ENCODE measurements around the gene AQP12B.
"Not testable (repeated sequence)": the region's sequence is repeated elsewhere in the genome, so short reads cannot be mapped to it uniquely, and the experiment has no call there.

AQP12B gene

GRCh38 chr2:240701736-240702639 lies 19.3 kb upstream of the AQP12B start:
- H3K27ac ChIP-seq: no peak overlapping the region
- no peak overlapping the region for H3K4me2 ChIP-seq
- no peaks in the 10 kb centered on the region for H4K20me1 ChIP-seq (ENCODE audit: insufficient read depth)
- H2AFZ ChIP-seq (ENCODE audit: low read depth): no peak overlapping the region
- H3K79me2 ChIP-seq (ENCODE audit: insufficient read depth, low read depth): no peaks in the 10 kb centered on the region
- no peak overlapping the region for H3K4me3 ChIP-seq (IDR thresholded peaks at IDR 0.05; ENCODE audit: insufficient read depth, low read depth, low read length)
- peaks cover 16% of the 10 kb centered on the region; the same call in 1 of the 2 replicates for H3K27me3 ChIP-seq (ENCODE audit: insufficient read depth, low read depth)
- H3K4me1 ChIP-seq (ENCODE audit: low read depth, poor library complexity, severe bottlenecking): no peaks in the 10 kb centered on the region
- no peak for TF ChIP-seq CTCF (conservative IDR thresholded peaks at IDR 0.05; ENCODE audit: low read depth, low read length)
- no peak overlapping the region for H3K9ac ChIP-seq
- no peaks in the 10 kb centered on the region for H3K36me3 ChIP-seq (ENCODE audit: insufficient read depth)

- Histone ChIP-seq H4K20me1 (ENCODE audit: insufficient read depth) (no peaks in the 10 kb centered on the region), H3K4me2 (no peak overlapping the region), H3K9ac (no peak overlapping the region), H2AFZ (ENCODE audit: low read depth) (no peak overlapping the region), H3K4me3 (IDR thresholded peaks at IDR 0.05; ENCODE audit: insufficient read depth, low read depth, low read length) (no peak overlapping the region), H3K4me1 (ENCODE audit: low read depth, poor library complexity, severe bottlenecking) (no peaks in the 10 kb centered on the region), H3K79me2 (ENCODE audit: insufficient read depth, low read depth) (no peaks in the 10 kb centered on the region), H3K27ac (no peak overlapping the region), H3K27me3 (ENCODE audit: insufficient read depth, low read depth) (peaks cover 8% of the 10 kb centered on the region; the same call in 1 of the 2 replicates), H3K36me3 (ENCODE audit: insufficient read depth) (no peaks in the 10 kb centered on the region)
- TF ChIP-seq CTCF (conservative IDR thresholded peaks at IDR 0.05; ENCODE audit: low read depth, low read length): no peak
Observed at GRCh38 chr2:240701091-240701735, 18.5 kb upstream of the AQP12B start.

- not testable (repeated sequence) for H3K4me2 ChIP-seq; H3K36me3 ChIP-seq (ENCODE audit: insufficient read depth); H3K4me1 ChIP-seq (ENCODE audit: low read depth, poor library complexity, severe bottlenecking); H2AFZ ChIP-seq (ENCODE audit: low read depth); H3K27ac ChIP-seq; H3K79me2 ChIP-seq (ENCODE audit: insufficient read depth, low read depth); H4K20me1 ChIP-seq (ENCODE audit: insufficient read depth); H3K9ac ChIP-seq; H3K4me3 ChIP-seq (IDR thresholded peaks at IDR 0.05; ENCODE audit: insufficient read depth, low read depth, low read length); H3K27me3 ChIP-seq (ENCODE audit: insufficient read depth, low read depth)
Observed at GRCh38 chr2:240700616-240701015, 17.9 kb upstream of the AQP12B start.

GRCh38 chr2:240699835-240700234 lies 17.1 kb upstream of the AQP12B start:
- not testable (repeated sequence) for H4K20me1 ChIP-seq (ENCODE audit: insufficient read depth); H3K4me3 ChIP-seq (IDR thresholded peaks at IDR 0.05; ENCODE audit: insufficient read depth, low read depth, low read length); H3K36me3 ChIP-seq (ENCODE audit: insufficient read depth); H3K27ac ChIP-seq; H3K79me2 ChIP-seq (ENCODE audit: insufficient read depth, low read depth); H2AFZ ChIP-seq (ENCODE audit: low read depth); H3K4me2 ChIP-seq; H3K27me3 ChIP-seq (ENCODE audit: insufficient read depth, low read depth); H3K9ac ChIP-seq; H3K4me1 ChIP-seq (ENCODE audit: low read depth, poor library complexity, severe bottlenecking)

GRCh38 chr2:240698852-240699561 lies 16.3 kb upstream of the AQP12B start:
- not testable (repeated sequence) for H3K36me3 ChIP-seq (ENCODE audit: insufficient read depth); H3K27me3 ChIP-seq (ENCODE audit: insufficient read depth, low read depth); H2AFZ ChIP-seq (ENCODE audit: low read depth); H3K27ac ChIP-seq; H3K4me2 ChIP-seq; H4K20me1 ChIP-seq (ENCODE audit: insufficient read depth); H3K4me3 ChIP-seq (IDR thresholded peaks at IDR 0.05; ENCODE audit: insufficient read depth, low read depth, low read length); H3K79me2 ChIP-seq (ENCODE audit: insufficient read depth, low read depth); H3K4me1 ChIP-seq (ENCODE audit: low read depth, poor library complexity, severe bottlenecking); H3K9ac ChIP-seq

- H3K4me1 ChIP-seq (ENCODE audit: low read depth, poor library complexity, severe bottlenecking); H3K27ac ChIP-seq; H3K36me3 ChIP-seq (ENCODE audit: insufficient read depth); H3K9ac ChIP-seq; H3K79me2 ChIP-seq (ENCODE audit: insufficient read depth, low read depth); H3K4me3 ChIP-seq (IDR thresholded peaks at IDR 0.05; ENCODE audit: insufficient read depth, low read depth, low read length); H4K20me1 ChIP-seq (ENCODE audit: insufficient read depth); H2AFZ ChIP-seq (ENCODE audit: low read depth); H3K4me2 ChIP-seq; H3K27me3 ChIP-seq (ENCODE audit: insufficient read depth, low read depth): not testable (repeated sequence)
Observed at GRCh38 chr2:240696469-240696868, 13.8 kb upstream of the AQP12B start.

- not testable (repeated sequence) for H2AFZ ChIP-seq (ENCODE audit: low read depth); H3K36me3 ChIP-seq (ENCODE audit: insufficient read depth); H3K27me3 ChIP-seq (ENCODE audit: insufficient read depth, low read depth); H3K4me3 ChIP-seq (IDR thresholded peaks at IDR 0.05; ENCODE audit: insufficient read depth, low read depth, low read length); H3K4me2 ChIP-seq; H3K4me1 ChIP-seq (ENCODE audit: low read depth, poor library complexity, severe bottlenecking); H3K79me2 ChIP-seq (ENCODE audit: insufficient read depth, low read depth); H3K9ac ChIP-seq; H3K27ac ChIP-seq; H4K20me1 ChIP-seq (ENCODE audit: insufficient read depth)
Observed at GRCh38 chr2:240695593-240695992, 12.9 kb upstream of the AQP12B start.

- H3K4me3 ChIP-seq (IDR thresholded peaks at IDR 0.05; ENCODE audit: insufficient read depth, low read depth, low read length); H3K4me2 ChIP-seq; H2AFZ ChIP-seq (ENCODE audit: low read depth); H3K4me1 ChIP-seq (ENCODE audit: low read depth, poor library complexity, severe bottlenecking); H3K27ac ChIP-seq; H3K36me3 ChIP-seq (ENCODE audit: insufficient read depth); H3K27me3 ChIP-seq (ENCODE audit: insufficient read depth, low read depth); H3K9ac ChIP-seq; H4K20me1 ChIP-seq (ENCODE audit: insufficient read depth); H3K79me2 ChIP-seq (ENCODE audit: insufficient read depth, low read depth): not testable (repeated sequence)
Observed at GRCh38 chr2:240694304-240694703, 11.6 kb upstream of the AQP12B start.

All from KMS-11 (cell line).